HG03045 (cell line): Measurements from ENCODE around the gene DOCK3.
"Not testable (repeated sequence)": the region's sequence is repeated elsewhere in the genome, so short reads cannot be mapped to it uniquely, and the experiment has no call there.

Experiments
- ATAC-seq: cut with Tn5 transposase; IDR thresholded peaks from one replicate; pipeline ENCODE4 v1.9.1; 2021; ENCODE audit warnings: mild to moderate bottlenecking, moderate library complexity; ENCODE audit not compliant: unreplicated experiment

The DOCK3 gene

GRCh38 chr3:51382076-51382745, 707.5 kb downstream of the DOCK3 start:
- no peak for ATAC-seq

- no peak for ATAC-seq
Observed at GRCh38 chr3:51382947-51383578, 708.3 kb downstream of the DOCK3 start.

- ATAC-seq, result peak; percentile 23
Observed at GRCh38 chr3:51384055-51384725, 709.5 kb downstream of the DOCK3 start.

- peak; percentile 95 for ATAC-seq
Observed at GRCh38 chr3:51384726-51385473, 710.2 kb downstream of the DOCK3 start, which contains the start of gene MANF. Gene MANF, plus strand, starts transcription at chr3:51385291. Its CDS starts 52 bp downstream, at chr3:51385343.

- ATAC-seq, result no peak
Observed at GRCh38 chr3:51385621-51386091, 710.9 kb downstream of the DOCK3 start.

GRCh38 chr3:51386159-51386851, 711.6 kb downstream of the DOCK3 start:
- no peak for ATAC-seq

GRCh38 chr3:51386852-51387229, 712.1 kb downstream of the DOCK3 start:
- no peak for ATAC-seq

GRCh38 chr3:51387281-51387680, 712.6 kb downstream of the DOCK3 start:
- not testable (repeated sequence) for ATAC-seq

GRCh38 chr3:51388286-51389029, 713.7 kb downstream of the DOCK3 start:
- ATAC-seq, result no peak

- no peak for ATAC-seq
Observed at GRCh38 chr3:51389423-51390183, 714.9 kb downstream of the DOCK3 start.

- no peak for ATAC-seq
Observed at GRCh38 chr3:51390246-51391074, 715.7 kb downstream of the DOCK3 start.

- ATAC-seq, result peak; percentile 89
Observed at GRCh38 chr3:51391075-51391565, 716.4 kb downstream of the DOCK3 start, which contains the start of gene RBM15B. Gene RBM15B, plus strand, starts transcription at chr3:51391285. Its CDS starts 115 bp downstream, at chr3:51391400.

GRCh38 chr3:51391566-51392354, 717.0 kb downstream of the DOCK3 start:
- ATAC-seq, result peak; percentile 18

GRCh38 chr3:51392355-51393133, 717.8 kb downstream of the DOCK3 start:
- ATAC-seq, result no peak

GRCh38 chr3:51393134-51393495, 718.4 kb downstream of the DOCK3 start:
- no peak for ATAC-seq

GRCh38 chr3:51393564-51393963, 718.8 kb downstream of the DOCK3 start:
- ATAC-seq, result no peak
